Endothelial cell of umbilical vein (primary cell): ENCODE measurements around the gene NFATC2.

Source experiments
- FOS ChIP-seq: IDR thresholded peaks from 2 replicates; pipeline ENCODE4 v1.6.1; 2011; ENCODE audit warnings: mild to moderate bottlenecking, low read length, moderate library complexity, borderline replicate concordance; ENCODE audit not compliant: insufficient read depth
- MYC ChIP-seq: IDR thresholded peaks from one replicate; pipeline ENCODE4 v1.6.1; 2011; ENCODE audit warnings: mild to moderate bottlenecking, low read depth, low read length
- POLR2A ChIP-seq: IDR thresholded peaks from 2 replicates; pipeline ENCODE4 v1.6.1; 2012; ENCODE audit warnings: low read depth, mild to moderate bottlenecking, control low read depth, low read length
- POLR2AphosphoS5 ChIP-seq: IDR thresholded peaks from 2 replicates; pipeline ENCODE4 v1.6.1; 2012; ENCODE audit warnings: low read depth, mild to moderate bottlenecking, control low read depth, low read length, moderate library complexity; ENCODE audit not compliant: insufficient read depth
- TF ChIP-seq, protein P1 (sequence below), 2 donors: IDR thresholded peaks; 1 replicate in 1 of 2; 2 replicates in 1 of 2; pipeline ENCODE4 v1.5.1; 2011; ENCODE audit warnings: low read length in 2 of 2, mild to moderate bottlenecking in 2 of 2, moderate library complexity in 2 of 2, control low read depth in 1 of 2, inconsistent platforms in 1 of 2, low read depth in 1 of 2; ENCODE audit not compliant: insufficient read depth in 1 of 2; ENCODE audit errors: extremely low read depth in 1 of 2
- TF ChIP-seq, protein P2 (sequence below): IDR thresholded peaks from 2 replicates; pipeline ENCODE4 v1.6.1; 2011; ENCODE audit not compliant: insufficient read depth, insufficient read length

- TF ChIP-seq, protein P1, sequence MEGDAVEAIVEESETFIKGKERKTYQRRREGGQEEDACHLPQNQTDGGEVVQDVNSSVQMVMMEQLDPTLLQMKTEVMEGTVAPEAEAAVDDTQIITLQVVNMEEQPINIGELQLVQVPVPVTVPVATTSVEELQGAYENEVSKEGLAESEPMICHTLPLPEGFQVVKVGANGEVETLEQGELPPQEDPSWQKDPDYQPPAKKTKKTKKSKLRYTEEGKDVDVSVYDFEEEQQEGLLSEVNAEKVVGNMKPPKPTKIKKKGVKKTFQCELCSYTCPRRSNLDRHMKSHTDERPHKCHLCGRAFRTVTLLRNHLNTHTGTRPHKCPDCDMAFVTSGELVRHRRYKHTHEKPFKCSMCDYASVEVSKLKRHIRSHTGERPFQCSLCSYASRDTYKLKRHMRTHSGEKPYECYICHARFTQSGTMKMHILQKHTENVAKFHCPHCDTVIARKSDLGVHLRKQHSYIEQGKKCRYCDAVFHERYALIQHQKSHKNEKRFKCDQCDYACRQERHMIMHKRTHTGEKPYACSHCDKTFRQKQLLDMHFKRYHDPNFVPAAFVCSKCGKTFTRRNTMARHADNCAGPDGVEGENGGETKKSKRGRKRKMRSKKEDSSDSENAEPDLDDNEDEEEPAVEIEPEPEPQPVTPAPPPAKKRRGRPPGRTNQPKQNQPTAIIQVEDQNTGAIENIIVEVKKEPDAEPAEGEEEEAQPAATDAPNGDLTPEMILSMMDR (IDR thresholded peaks at IDR 0.05; ENCODE audit: extremely low read depth in 1 of 2, insufficient read depth in 1 of 2, low read depth in 1 of 2, low read length in 2 of 2) = no peak
- TF ChIP-seq, protein P2, sequence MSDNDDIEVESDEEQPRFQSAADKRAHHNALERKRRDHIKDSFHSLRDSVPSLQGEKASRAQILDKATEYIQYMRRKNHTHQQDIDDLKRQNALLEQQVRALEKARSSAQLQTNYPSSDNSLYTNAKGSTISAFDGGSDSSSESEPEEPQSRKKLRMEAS = no peak
- TF ChIP-seq MYC = no peak
- TF ChIP-seq FOS = no peak
- TF ChIP-seq POLR2A = no peak
- TF ChIP-seq POLR2AphosphoS5 = no peak
Measured at GRCh38 chr20:51337126-51337805, 205.3 kb downstream of the NFATC2 start.
